Panc1 (cell line): ENCODE measurements around the gene NUF2. TPM values are rescaled to one million over a fixed set of nuclear protein-coding genes. Genes with fewer than 3 reads are reported as not detected.
"Not testable (repeated sequence)": the region's sequence is repeated elsewhere in the genome, so short reads cannot be mapped to it uniquely, and the experiment has no call there.

ENCODE experiments used
- ATAC-seq: fragments of 200-7000 bp; cut with Tn5 transposase; 2 replicates; pipeline ENCODE4 v1.9.1; 2020; ENCODE audit warnings: mild to moderate bottlenecking, moderate library complexity
- BruUV-seq: library from RNA; stranded (reverse); fragments of 400-500 nt; replicated peaks from 2 replicates; lab custom pipeline; 2021; lab: Mats Ljungman, UMichigan
- CTCF ChIA-PET: fragments of 300-600 bp; sonication (Branson Sonifier 250); formaldehyde crosslinking; loops from one replicate; lab custom pipeline; 2022; ENCODE audit warnings: antibody characterized with exemption; lab: Charles Lee
- POLR2A ChIA-PET: fragments of 300-600 bp; sonication (Branson Sonifier 250); formaldehyde crosslinking; loops from one replicate; lab custom pipeline; 2022; ENCODE audit warnings: antibody characterized with exemption; lab: Charles Lee
- DNase-seq: peaks from one replicate; pipeline ENCODE4 v3.0.0-alpha.2; 2010; ENCODE audit warnings: low read depth, low spot score
- H3K27ac ChIP-seq: 2 replicates; pipeline ENCODE4 v1.5.1; 2011; ENCODE audit warnings: mild to moderate bottlenecking, low read length, inconsistent platforms
- H3K27me3 ChIP-seq: fragments of 200-500 bp; sonication (Bioruptor generic); 2 replicates; pipeline ENCODE4 v1.6.0; 2014; ENCODE audit warnings: low read length, inconsistent platforms; ENCODE audit not compliant: control insufficient read depth, insufficient read depth
- H3K36me3 ChIP-seq: fragments of 200-500 bp; sonication (Bioruptor generic); 2 replicates; pipeline ENCODE4 v1.5.1; 2014; ENCODE audit warnings: inconsistent platforms, mild to moderate bottlenecking, low read length, moderate library complexity; ENCODE audit not compliant: control insufficient read depth, insufficient read depth
- H3K4me1 ChIP-seq: 2 replicates; pipeline ENCODE4 v1.5.1; 2011; ENCODE audit warnings: inconsistent platforms, mild to moderate bottlenecking, low read length, moderate library complexity; ENCODE audit not compliant: control insufficient read depth, insufficient read depth
- H3K4me3 ChIP-seq, 2 experiments: 2 replicates each; pipeline ENCODE4 v1.5.1; 2011 to 2012; ENCODE audit warnings: low read depth in 2 of 2, low read length in 2 of 2, mild to moderate bottlenecking in 2 of 2, inconsistent platforms in 1 of 2, moderate library complexity in 1 of 2
- H3K9me3 ChIP-seq: fragments of 200-500 bp; sonication (Bioruptor generic); 2 replicates; pipeline ENCODE4 v1.5.1; 2014; ENCODE audit warnings: low read depth, mild to moderate bottlenecking, inconsistent platforms, low read length, moderate library complexity; ENCODE audit not compliant: control insufficient read depth, insufficient read depth
- SIN3A ChIP-seq: IDR thresholded peaks from 2 replicates; pipeline ENCODE4 v1.6.1; 2012; ENCODE audit warnings: low read depth, mild to moderate bottlenecking, low read length, moderate library complexity, borderline replicate concordance; ENCODE audit not compliant: insufficient read depth
- TCF7L2 ChIP-seq: IDR thresholded peaks from 2 replicates; pipeline ENCODE4 v1.6.1; 2011; ENCODE audit warnings: mild to moderate bottlenecking, low read depth, low read length, inconsistent platforms
- in situ Hi-C: cut with HindIII; loops from 2 replicates; pipeline ENCODE4 v1.10.0; 2016; ENCODE audit warnings: low sequenced_read_pairs, low pct_unique_long_range_greater_than_20kb
- intact Hi-C: fragments of 100-400 bp; cut with micrococcal nuclease; formaldehyde crosslinking; loops from one replicate; pipeline ENCODE4 v1.10.0; 2022; ENCODE audit not compliant: unreplicated experiment
- total RNA-seq: library from RNA; stranded (reverse); gene quantifications from one replicate; pipeline ENCODE4 v1.2.1, GENCODE V29; 2021; ENCODE audit not compliant: unreplicated experiment
- TF ChIP-seq, protein P1 (sequence below), 2 experiments: IDR thresholded peaks; 2 replicates each; pipeline ENCODE4 v1.6.1; 2011 to 2012; ENCODE audit warnings: low read depth in 2 of 2, control low read depth in 1 of 2, low read length in 1 of 2, mild to moderate bottlenecking in 1 of 2, moderate library complexity in 1 of 2; ENCODE audit not compliant: insufficient read depth in 1 of 2
- TF ChIP-seq, protein P2 (sequence below): fragments of 450-650 bp; IDR thresholded peaks from 2 replicates; pipeline ENCODE4 v1.5.1; 2017; ENCODE audit warnings: mild to moderate bottlenecking

NUF2 gene
- total RNA-seq, 1 experiment from 2014 or later: 26.1 TPM

DNA sequence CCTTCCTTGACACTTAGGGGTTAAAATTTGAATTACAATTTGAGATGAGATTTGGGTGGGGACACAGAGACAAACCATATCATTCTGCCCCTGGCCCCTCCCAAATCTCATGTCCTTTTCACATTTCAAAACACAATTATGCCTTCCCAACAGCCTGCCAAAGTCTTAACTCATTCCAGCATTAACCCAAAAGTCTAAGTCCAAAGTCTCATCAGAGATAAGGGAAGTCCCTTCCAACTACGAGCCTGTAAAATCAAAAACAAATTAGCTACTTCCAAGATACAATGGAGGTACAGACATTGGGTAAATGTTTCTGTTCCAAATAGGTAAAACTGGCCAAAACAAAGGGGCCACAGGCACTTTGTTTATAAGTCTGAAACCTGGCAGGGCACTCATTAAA is 28.3 kb upstream of the NUF2 start:
- H3K9me3 ChIP-seq, DNase-seq, ATAC-seq, BruUV-seq, H3K4me1 ChIP-seq, CTCF ChIA-PET, intact Hi-C loops, H3K36me3 ChIP-seq, POLR2A ChIA-PET, H3K27ac ChIP-seq, H3K27me3 ChIP-seq, H3K4me3 ChIP-seq, in situ Hi-C loops: not testable (repeated sequence)

DNA sequence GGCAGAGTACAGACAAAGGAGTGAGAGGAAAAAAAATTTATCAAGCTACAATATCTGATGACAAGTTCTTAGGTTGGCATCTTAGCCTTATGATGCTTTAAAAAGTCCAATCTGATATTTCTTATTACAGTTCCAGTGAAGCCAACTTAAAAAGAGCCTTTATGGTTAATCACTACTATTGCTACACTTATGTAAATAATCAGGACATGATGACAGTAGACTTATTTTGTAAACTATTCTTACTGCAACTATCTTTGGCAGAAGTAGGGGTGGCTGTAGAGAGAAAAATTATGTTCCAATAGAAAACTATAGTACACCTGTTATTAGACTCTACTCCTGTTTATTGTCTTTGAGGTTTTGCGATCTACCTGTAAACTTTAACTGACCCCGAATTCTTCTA is 25.8 kb upstream of the NUF2 start:
- TF ChIP-seq, protein P1, sequence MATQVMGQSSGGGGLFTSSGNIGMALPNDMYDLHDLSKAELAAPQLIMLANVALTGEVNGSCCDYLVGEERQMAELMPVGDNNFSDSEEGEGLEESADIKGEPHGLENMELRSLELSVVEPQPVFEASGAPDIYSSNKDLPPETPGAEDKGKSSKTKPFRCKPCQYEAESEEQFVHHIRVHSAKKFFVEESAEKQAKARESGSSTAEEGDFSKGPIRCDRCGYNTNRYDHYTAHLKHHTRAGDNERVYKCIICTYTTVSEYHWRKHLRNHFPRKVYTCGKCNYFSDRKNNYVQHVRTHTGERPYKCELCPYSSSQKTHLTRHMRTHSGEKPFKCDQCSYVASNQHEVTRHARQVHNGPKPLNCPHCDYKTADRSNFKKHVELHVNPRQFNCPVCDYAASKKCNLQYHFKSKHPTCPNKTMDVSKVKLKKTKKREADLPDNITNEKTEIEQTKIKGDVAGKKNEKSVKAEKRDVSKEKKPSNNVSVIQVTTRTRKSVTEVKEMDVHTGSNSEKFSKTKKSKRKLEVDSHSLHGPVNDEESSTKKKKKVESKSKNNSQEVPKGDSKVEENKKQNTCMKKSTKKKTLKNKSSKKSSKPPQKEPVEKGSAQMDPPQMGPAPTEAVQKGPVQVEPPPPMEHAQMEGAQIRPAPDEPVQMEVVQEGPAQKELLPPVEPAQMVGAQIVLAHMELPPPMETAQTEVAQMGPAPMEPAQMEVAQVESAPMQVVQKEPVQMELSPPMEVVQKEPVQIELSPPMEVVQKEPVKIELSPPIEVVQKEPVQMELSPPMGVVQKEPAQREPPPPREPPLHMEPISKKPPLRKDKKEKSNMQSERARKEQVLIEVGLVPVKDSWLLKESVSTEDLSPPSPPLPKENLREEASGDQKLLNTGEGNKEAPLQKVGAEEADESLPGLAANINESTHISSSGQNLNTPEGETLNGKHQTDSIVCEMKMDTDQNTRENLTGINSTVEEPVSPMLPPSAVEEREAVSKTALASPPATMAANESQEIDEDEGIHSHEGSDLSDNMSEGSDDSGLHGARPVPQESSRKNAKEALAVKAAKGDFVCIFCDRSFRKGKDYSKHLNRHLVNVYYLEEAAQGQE (IDR thresholded peaks at IDR 0.05; ENCODE audit: insufficient read depth in 1 of 2, low read depth in 2 of 2, low read length in 1 of 2): no peak
- TF ChIP-seq SIN3A: no peak
- TF ChIP-seq, protein P2, sequence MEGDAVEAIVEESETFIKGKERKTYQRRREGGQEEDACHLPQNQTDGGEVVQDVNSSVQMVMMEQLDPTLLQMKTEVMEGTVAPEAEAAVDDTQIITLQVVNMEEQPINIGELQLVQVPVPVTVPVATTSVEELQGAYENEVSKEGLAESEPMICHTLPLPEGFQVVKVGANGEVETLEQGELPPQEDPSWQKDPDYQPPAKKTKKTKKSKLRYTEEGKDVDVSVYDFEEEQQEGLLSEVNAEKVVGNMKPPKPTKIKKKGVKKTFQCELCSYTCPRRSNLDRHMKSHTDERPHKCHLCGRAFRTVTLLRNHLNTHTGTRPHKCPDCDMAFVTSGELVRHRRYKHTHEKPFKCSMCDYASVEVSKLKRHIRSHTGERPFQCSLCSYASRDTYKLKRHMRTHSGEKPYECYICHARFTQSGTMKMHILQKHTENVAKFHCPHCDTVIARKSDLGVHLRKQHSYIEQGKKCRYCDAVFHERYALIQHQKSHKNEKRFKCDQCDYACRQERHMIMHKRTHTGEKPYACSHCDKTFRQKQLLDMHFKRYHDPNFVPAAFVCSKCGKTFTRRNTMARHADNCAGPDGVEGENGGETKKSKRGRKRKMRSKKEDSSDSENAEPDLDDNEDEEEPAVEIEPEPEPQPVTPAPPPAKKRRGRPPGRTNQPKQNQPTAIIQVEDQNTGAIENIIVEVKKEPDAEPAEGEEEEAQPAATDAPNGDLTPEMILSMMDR: no peak
- POLR2A ChIA-PET: no interaction called here

DNA sequence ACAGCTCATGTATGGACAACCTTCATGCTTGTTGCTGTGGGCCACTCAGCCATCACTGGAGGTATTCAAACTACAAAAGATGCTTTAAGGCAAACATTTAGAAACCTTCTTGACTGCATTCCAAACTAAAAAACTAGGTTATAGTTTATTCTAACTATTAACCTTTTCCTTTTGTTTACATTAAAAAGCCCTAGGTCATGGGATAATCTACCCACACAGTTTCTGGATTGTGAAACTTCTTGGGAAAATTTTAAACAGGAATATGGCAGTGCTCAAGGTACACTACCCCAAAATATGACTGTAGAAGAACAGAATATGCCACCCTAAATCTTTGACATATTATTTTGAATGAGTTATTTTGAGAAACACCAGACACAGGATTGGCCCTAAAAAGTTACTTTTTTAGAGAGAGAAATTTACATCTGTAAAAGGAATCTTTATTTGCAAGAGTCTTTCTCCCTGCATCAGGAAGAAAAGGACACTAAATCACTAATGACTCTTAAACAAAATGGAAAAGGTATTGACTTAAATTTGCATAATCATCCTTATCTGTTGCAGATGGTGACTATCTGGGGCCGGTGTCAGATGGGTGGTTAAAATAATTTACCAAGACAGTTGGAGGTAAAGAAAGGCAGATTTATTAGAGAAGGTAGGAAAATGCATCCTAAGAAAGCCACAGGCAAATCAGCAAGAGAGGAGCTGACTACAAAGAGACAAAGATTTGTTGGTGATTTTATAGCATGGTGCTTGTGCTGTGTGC is 25.1 kb upstream of the NUF2 start:
- intact Hi-C loops: no loop called here

More for the DNA sequence above, 25.8 kb upstream of the NUF2 start:
- Histone ChIP-seq H3K36me3 (no peaks in the 10 kb centered on the region), H3K9me3 (no peaks in the 10 kb centered on the region), H3K27me3 (no peaks in the 10 kb centered on the region), H3K4me3 (no peak overlapping the region), H3K4me1 (no peaks in the 10 kb centered on the region), H3K27ac (no peak overlapping the region)
- no TSS peak for BruUV-seq
- ATAC-seq: no peak
- no peak for DNase-seq
- intact Hi-C loops: no loop called here
- in situ Hi-C loops: no loop called here
- CTCF ChIA-PET: no interaction called here

More for the DNA sequence above, 25.1 kb upstream of the NUF2 start:
- CTCF ChIA-PET: no interaction called here
- no peaks in the 10 kb centered on the region for H3K9me3 ChIP-seq
- no TSS peak for BruUV-seq
- in situ Hi-C loops: no loop called here
- DNase-seq: no peak
- POLR2A ChIA-PET: no interaction called here
- ATAC-seq: no peak
- H3K36me3 ChIP-seq: no peaks in the 10 kb centered on the region
- no peaks in the 10 kb centered on the region for H3K27me3 ChIP-seq
- no peak overlapping the region for H3K4me3 ChIP-seq
- no peaks in the 10 kb centered on the region for H3K4me1 ChIP-seq
- H3K27ac ChIP-seq: no peak overlapping the region
- no peak for TF ChIP-seq TCF7L2
- TF ChIP-seq, protein P2: no peak
- TF ChIP-seq, protein P1 (IDR thresholded peaks at IDR 0.05; ENCODE audit: insufficient read depth in 1 of 2, low read depth in 2 of 2, low read length in 1 of 2): no peak
